K562 (cell line): ENCODE data around the gene TIPIN. TPM values are rescaled to one million over a fixed set of nuclear protein-coding genes. Genes with fewer than 3 reads are reported as not detected.

Experiments used
- CBFA2T2 ChIP-seq: fragments of 450-650 bp; conservative IDR thresholded peaks from 2 replicates; pipeline ENCODE4 v1.6.1; 2017; ENCODE audit warnings: mild to moderate bottlenecking
- DDX20 ChIP-seq: fragments of 450-650 bp; IDR thresholded peaks from 2 replicates; pipeline ENCODE4 v1.6.1; 2016; ENCODE audit warnings: missing genetic modification characterization, low read depth, mild to moderate bottlenecking, missing compliant biosample characterization, moderate library complexity
- FIP1L1 ChIP-seq: fragments of 200-400 bp; formaldehyde crosslinking; IDR thresholded peaks from 2 replicates; pipeline ENCODE4 v1.6.1; 2018; ENCODE audit warnings: mild to moderate bottlenecking, low read depth, low read length; ENCODE audit not compliant: poor library complexity, severe bottlenecking
- LEF1 ChIP-seq: fragments of 450-650 bp; IDR thresholded peaks from 2 replicates; pipeline ENCODE4 v1.6.1; 2016; ENCODE audit warnings: mild to moderate bottlenecking
- MGA ChIP-seq: fragments of 450-650 bp; IDR thresholded peaks from 2 replicates; pipeline ENCODE4 v1.6.1; 2016; ENCODE audit warnings: mild to moderate bottlenecking, moderate library complexity
- MYC ChIP-seq, 2 experiments: fragments of 250-450 bp in 1 of 2; sonication (Bioruptor Pico) in 1 of 2; IDR thresholded peaks; 2 replicates each; pipeline versions ENCODE4 v1.5.1 to v1.6.1; 2012 to 2021; ENCODE audit warnings: low read depth in 2 of 2, borderline replicate concordance in 1 of 2, improper control_type of control experiment in 1 of 2, low read length in 1 of 2, mild to moderate bottlenecking in 1 of 2, moderate library complexity in 1 of 2
- NFIX ChIP-seq: fragments of 250-450 bp; sonication (Bioruptor Pico); IDR thresholded peaks from 2 replicates; pipeline ENCODE4 v1.4.0; 2020; ENCODE audit warnings: low read depth, mild to moderate bottlenecking, moderate library complexity
- USF1 ChIP-seq: sonication (generic); formaldehyde crosslinking; IDR thresholded peaks from 2 replicates; pipeline ENCODE4 v1.9.0; 2022; ENCODE audit warnings: mild to moderate bottlenecking, missing genetic modification reagents
- ZNF232 ChIP-seq: sonication (generic); formaldehyde crosslinking; IDR thresholded peaks from 2 replicates; pipeline ENCODE4 v1.8.0; 2022; ENCODE audit warnings: mild to moderate bottlenecking, missing genetic modification reagents
- polyA plus RNA-seq, 8 experiments: library from polyadenylated mRNA; depleted of rRNA in 4 of 8; stranded (reverse) in 5 of 8; unstranded in 3 of 8; fragments of >200 nt; fragmentation: Nextera tagmentation in 2 of 8; fragmentation: Illumina TruSeq in 1 of 8; extraction: Ambion mirVana in 2 of 8; extraction: Trizol in 1 of 8; gene quantifications; 2 replicates each; pipeline versions ENCODE4 v1.2.1 to v1.2.3, GENCODE V29; 2011 to 2014; ENCODE audit warnings: inconsistent platforms in 1 of 8, missing spikeins in 1 of 8
- total RNA-seq, 7 experiments: library from RNA; depleted of rRNA in 6 of 7; stranded (reverse); fragments of >200 nt in 6 of 7; fragmentation: Illumina TruSeq in 2 of 7; extraction: Trizol in 2 of 7; gene quantifications; 2 replicates each; pipeline versions ENCODE4 v1.2.1 to v1.2.3, GENCODE V29; 2011 to 2021; ENCODE audit warnings: low replicate concordance in 1 of 7
- TF ChIP-seq, protein P1 (sequence below): fragments of 150-350 bp; conservative IDR thresholded peaks from 2 replicates; pipeline ENCODE4 v1.6.1; 2014; ENCODE audit warnings: low read length

Gene TIPIN
- total and polyA plus RNA-seq, 9 of the 15 experiments (the other 6 are each of a cell fraction or from before 2014, with no cell fraction given), result 22.9 to 61.4 (median 42.0) TPM

- TF ChIP-seq MYC (IDR thresholded peaks at IDR 0.05; ENCODE audit: low read depth, low read length) (peak; percentile 85), MYC (CRISPR knock-in tag; IDR thresholded peaks at IDR 0.05; ENCODE audit: borderline replicate concordance, low read depth) (peak; percentile 67; the same call in 1 of the 2 replicates), FIP1L1 (no peak), ZNF232 (CRISPR knock-in tag) (no peak), USF1 (CRISPR knock-in tag) (no peak; the same call in 1 of the 2 replicates), LEF1 (no peak), CBFA2T2 (no peak), MGA (peak; percentile 90), NFIX (no peak), DDX20 (tag) (no peak)
- TF ChIP-seq, protein P1, sequence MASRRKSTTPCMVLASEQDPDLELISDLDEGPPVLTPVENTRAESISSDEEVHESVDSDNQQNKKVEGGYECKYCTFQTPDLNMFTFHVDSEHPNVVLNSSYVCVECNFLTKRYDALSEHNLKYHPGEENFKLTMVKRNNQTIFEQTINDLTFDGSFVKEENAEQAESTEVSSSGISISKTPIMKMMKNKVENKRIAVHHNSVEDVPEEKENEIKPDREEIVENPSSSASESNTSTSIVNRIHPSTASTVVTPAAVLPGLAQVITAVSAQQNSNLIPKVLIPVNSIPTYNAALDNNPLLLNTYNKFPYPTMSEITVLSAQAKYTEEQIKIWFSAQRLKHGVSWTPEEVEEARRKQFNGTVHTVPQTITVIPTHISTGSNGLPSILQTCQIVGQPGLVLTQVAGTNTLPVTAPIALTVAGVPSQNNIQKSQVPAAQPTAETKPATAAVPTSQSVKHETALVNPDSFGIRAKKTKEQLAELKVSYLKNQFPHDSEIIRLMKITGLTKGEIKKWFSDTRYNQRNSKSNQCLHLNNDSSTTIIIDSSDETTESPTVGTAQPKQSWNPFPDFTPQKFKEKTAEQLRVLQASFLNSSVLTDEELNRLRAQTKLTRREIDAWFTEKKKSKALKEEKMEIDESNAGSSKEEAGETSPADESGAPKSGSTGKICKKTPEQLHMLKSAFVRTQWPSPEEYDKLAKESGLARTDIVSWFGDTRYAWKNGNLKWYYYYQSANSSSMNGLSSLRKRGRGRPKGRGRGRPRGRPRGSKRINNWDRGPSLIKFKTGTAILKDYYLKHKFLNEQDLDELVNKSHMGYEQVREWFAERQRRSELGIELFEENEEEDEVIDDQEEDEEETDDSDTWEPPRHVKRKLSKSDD, result peak; percentile 97
Observed at GRCh38 chr15:66356359-66357236, at the start of gene TIPIN (continued).
